22Rv1 (cell line): ENCODE data around the gene ARHGAP25.

Experiments used
- CTCF ChIP-seq: fragments of 450-650 bp; IDR thresholded peaks from 2 replicates; pipeline ENCODE4 v1.5.1; 2017; ENCODE audit warnings: mild to moderate bottlenecking
- ZFX ChIP-seq: fragments of 450-650 bp; IDR thresholded peaks from 2 replicates; pipeline ENCODE4 v1.6.1; 2017; ENCODE audit warnings: antibody characterized with exemption, borderline replicate concordance

- TF ChIP-seq CTCF: no peak
- TF ChIP-seq ZFX: no peak
Measured at GRCh38 chr2:68787356-68787755, 52.7 kb downstream of the ARHGAP25 start.
